Glomerular visceral epithelial cell (primary cell): ENCODE measurements around the gene ZNF513.
A peak's percentile ranks its signal among the peaks of the same experiment; 100 is the strongest.

Experiments
- DNase-seq: peaks from one replicate; pipeline ENCODE4 v3.0.0-alpha.2; 2016; ENCODE audit errors: extremely low spot score

The ZNF513 gene

GRCh38 chr2:27390822-27391679 lies 10.5 kb upstream of the ZNF513 start:
- DNase-seq: no peak

- no peak for DNase-seq
These were observed 1.1 kb upstream of the ZNF513 start for GRCh38 chr2:27381577-27382181.

- DNase-seq: peak; percentile 24
These were observed 503 bp downstream of the ZNF513 start for GRCh38 chr2:27379836-27380625.

GRCh38 chr2:27379383-27379835 lies 1.1 kb downstream of the ZNF513 start:
- DNase-seq: no peak

GRCh38 chr2:27378809-27379290 lies 1.7 kb downstream of the ZNF513 start:
- no peak for DNase-seq

GRCh38 chr2:27378096-27378808 lies 2.3 kb downstream of the ZNF513 start:
- DNase-seq: peak; percentile 30

GRCh38 chr2:27377618-27378095 lies 2.9 kb downstream of the ZNF513 start:
- DNase-seq: no peak

GRCh38 chr2:27376866-27377617 lies 3.5 kb downstream of the ZNF513 start:
- DNase-seq: no peak

GRCh38 chr2:27376151-27376865 lies 4.2 kb downstream of the ZNF513 start:
- no peak for DNase-seq

- DNase-seq: no peak
These were observed 4.9 kb downstream of the ZNF513 start for GRCh38 chr2:27375513-27376099.

GRCh38 chr2:27373567-27373966 lies 7.0 kb downstream of the ZNF513 start:
- DNase-seq: no peak

GRCh38 chr2:27372937-27373336 lies 7.6 kb downstream of the ZNF513 start:
- no peak for DNase-seq

- peak; percentile 40 for DNase-seq
These were observed 9.5 kb downstream of the ZNF513 start for GRCh38 chr2:27370816-27371620.

GRCh38 chr2:27370026-27370815 lies 10.3 kb downstream of the ZNF513 start, which contains the start of the genes EIF2B4 and SNX17:
EIF2B4 (minus strand) TSS chr2:27370338; CDS start chr2:27370314, 24 bp downstream.
SNX17 (plus strand) TSS chr2:27370616; CDS start chr2:27370744, 128 bp downstream.
- DNase-seq: peak; percentile 98

- DNase-seq: peak; percentile 54
These were observed 11.0 kb downstream of the ZNF513 start for GRCh38 chr2:27369471-27370025.

- DNase-seq: no peak
These were observed 16.6 kb downstream of the ZNF513 start for GRCh38 chr2:27363933-27364332.

- DNase-seq: no peak
These were observed 17.7 kb downstream of the ZNF513 start for GRCh38 chr2:27362678-27363420.
